ENCODE data around the gene TBC1D1. TPM values are rescaled to one million over a fixed set of nuclear protein-coding genes. Genes with fewer than 3 reads are reported as not detected.

TBC1D1 gene
- total RNA-seq, 4 donors from 2014 or later: 122 to 258 (median 139) TPM

DNA sequence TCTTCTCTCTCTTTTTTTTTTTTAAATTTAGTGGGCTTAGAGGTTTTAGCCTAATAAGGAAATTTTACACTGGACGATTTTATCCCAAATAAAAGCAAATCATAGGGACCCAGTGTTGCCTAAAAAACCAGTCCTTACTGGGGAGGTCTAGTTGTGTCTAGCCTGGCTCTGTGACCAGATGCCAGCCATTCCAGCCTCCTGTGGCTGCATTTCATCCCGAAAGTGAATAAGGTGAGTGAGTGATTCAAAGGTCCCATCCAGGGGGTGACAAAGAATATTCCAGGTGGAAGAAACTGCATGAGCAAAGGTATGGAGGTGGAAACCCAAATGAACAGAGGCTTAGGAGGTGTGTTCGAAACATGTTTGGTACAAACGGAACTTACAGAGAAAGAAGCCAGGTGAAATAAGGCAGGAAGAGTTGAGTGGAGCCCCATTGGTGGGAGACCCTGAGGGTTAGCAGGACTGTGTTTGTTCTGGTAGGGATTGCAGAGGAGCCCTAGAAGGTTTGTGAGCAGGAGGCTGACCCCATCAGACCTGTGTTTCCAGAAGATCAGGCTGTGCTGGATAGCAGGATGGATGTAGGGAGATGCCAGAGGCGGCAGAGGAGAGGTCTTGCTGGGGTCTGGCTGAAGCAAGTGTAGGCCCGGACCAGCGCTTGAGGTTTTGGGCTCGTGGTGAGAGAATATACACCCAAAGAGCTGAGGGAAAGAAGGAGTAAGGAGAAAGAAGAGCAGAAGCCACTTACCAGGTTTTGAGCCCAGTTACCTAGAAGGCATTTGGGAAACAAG lies 100.9 kb downstream of the TBC1D1 start:
- Histone ChIP-seq H3K36me3 (no peaks in the 10 kb centered on the region), H3K9me3 (no peaks in the 10 kb centered on the region), H3K4me3 (no peak overlapping the region), H3K27me3 (no peaks in the 10 kb centered on the region), H3K4me1 (peaks cover 12 to 54% (median 29%) of the 10 kb centered on the region in 4 donors), H3K27ac (peak overlapping the region; percentile 48 to 72 (median 60))
- in situ Hi-C loops (cut with MboI; ENCODE audit: low pct_ligation_motif_present in 1 of 4, low pct_unique_long_range_greater_than_20kb in 1 of 4, low sequenced_read_pairs in 3 of 4): no loop called here
- DNase-seq: no peak
- WGBS, 2 donors (ENCODE audit: low coverage in 1 of 2): 92 to 95% methylated on average over 3 to 8 of the region's 8 CpGs
- TF ChIP-seq POLR2A (IDR thresholded peaks at IDR 0.05) (no peak), POLR2AphosphoS5 (IDR thresholded peaks at IDR 0.05) (no peak), EP300 (IDR thresholded peaks at IDR 0.05; ENCODE audit: low read depth) (no peak)
- TF ChIP-seq, protein P1, sequence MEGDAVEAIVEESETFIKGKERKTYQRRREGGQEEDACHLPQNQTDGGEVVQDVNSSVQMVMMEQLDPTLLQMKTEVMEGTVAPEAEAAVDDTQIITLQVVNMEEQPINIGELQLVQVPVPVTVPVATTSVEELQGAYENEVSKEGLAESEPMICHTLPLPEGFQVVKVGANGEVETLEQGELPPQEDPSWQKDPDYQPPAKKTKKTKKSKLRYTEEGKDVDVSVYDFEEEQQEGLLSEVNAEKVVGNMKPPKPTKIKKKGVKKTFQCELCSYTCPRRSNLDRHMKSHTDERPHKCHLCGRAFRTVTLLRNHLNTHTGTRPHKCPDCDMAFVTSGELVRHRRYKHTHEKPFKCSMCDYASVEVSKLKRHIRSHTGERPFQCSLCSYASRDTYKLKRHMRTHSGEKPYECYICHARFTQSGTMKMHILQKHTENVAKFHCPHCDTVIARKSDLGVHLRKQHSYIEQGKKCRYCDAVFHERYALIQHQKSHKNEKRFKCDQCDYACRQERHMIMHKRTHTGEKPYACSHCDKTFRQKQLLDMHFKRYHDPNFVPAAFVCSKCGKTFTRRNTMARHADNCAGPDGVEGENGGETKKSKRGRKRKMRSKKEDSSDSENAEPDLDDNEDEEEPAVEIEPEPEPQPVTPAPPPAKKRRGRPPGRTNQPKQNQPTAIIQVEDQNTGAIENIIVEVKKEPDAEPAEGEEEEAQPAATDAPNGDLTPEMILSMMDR (IDR thresholded peaks at IDR 0.05): no peak
- intact Hi-C loops (cut with DNase I; ENCODE audit: low total_unique reads): no loop called here

DNA sequence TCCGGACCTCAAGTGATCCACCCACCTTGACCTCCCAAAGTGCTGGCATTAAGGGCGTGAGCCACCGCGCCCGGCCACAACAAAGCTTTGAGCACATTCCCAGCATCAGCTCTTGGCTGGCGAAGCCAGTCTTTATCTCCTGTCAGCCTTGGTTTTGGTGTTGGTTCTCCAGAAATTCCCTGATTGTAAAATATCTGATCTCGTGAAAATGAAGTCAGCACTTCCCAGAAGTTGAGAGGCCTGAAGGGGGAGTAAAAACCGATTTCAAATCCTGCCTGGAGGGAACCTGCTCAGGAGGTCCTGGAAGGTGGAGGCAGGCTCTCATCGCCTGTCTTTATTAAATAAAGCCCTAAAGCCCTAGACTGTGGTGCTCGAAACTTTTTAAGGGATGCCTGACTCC lies 102.9 kb downstream of the TBC1D1 start:
- in situ Hi-C loops (cut with MboI; ENCODE audit: low pct_ligation_motif_present in 1 of 4, low pct_unique_long_range_greater_than_20kb in 1 of 4, low sequenced_read_pairs in 3 of 4) (no loop called here), intact Hi-C loops (cut with DNase I; ENCODE audit: low total_unique reads) (no loop called here)
- Histone ChIP-seq H3K9me3 (no peaks in the 10 kb centered on the region), H3K36me3 (no peaks in the 10 kb centered on the region), H3K4me3 (no peak overlapping the region), H3K4me1 (peaks cover 12 to 59% (median 33%) of the 10 kb centered on the region in 4 donors), H3K27ac (peak overlapping the region in 3 of 4 donors; percentile 31 to 66 (median 63)), H3K27me3 (no peaks in the 10 kb centered on the region)
- WGBS, 2 donors (ENCODE audit: low coverage in 1 of 2): 78 to 85% methylated on average over 4 to 10 of the region's 10 CpGs
- TF ChIP-seq EP300 (IDR thresholded peaks at IDR 0.05; ENCODE audit: low read depth) (no peak), POLR2AphosphoS5 (IDR thresholded peaks at IDR 0.05) (no peak), POLR2A (IDR thresholded peaks at IDR 0.05) (no peak)
- TF ChIP-seq, protein P1 (IDR thresholded peaks at IDR 0.05): no peak
- no peak for DNase-seq

DNA sequence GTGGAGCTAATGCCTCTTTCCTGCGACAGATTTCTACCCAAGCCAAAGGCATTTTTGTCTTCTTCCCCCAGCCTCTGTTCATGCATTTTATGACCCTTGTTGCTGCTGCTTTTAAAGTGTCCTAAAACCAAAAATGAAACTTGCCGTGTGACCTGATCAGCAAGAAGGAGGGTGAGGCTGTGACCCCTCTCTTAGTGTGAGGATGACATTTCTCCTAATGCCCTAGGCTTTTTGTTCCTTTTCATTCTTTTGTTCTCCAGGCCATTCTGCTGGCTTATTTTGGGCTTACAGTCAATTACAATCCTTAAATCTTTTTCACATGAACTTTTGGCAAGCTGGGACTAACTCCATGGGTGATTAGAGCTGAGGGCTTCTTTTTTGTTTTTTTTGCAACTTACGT lies 103.7 kb downstream of the TBC1D1 start:
- no peak for TF ChIP-seq EP300 (IDR thresholded peaks at IDR 0.05; ENCODE audit: low read depth)
- TF ChIP-seq POLR2AphosphoS5 (IDR thresholded peaks at IDR 0.05): no peak
- TF ChIP-seq, protein P1 (IDR thresholded peaks at IDR 0.05): no peak
- no peak for TF ChIP-seq POLR2A (IDR thresholded peaks at IDR 0.05)

DNA sequence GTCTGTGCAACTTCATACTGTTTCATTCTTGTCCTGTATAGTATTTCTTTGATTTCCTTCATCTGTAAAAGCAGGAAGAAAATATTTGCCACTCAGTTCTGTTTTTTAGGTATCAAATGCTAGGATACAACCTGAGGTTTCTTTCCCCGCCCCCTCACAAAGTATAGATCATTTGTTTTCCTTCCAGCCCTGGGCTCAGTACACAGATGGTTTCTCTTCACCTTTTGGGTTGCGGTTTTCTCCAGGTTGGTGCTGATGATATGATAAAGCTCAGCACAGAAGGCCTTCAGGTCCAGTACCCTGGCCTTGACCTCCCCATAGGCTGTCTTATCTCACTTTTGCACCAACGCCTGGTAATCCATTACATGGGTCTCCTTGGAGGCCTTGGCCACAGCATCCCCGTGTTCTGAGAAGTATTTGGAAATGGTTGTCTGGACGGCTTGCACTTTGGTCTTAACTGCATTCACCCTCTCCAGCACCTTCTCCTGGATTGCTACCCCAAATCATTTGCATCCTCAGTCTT lies 104.5 kb downstream of the TBC1D1 start:
- Histone ChIP-seq H3K36me3 (no peaks in the 10 kb centered on the region), H3K9me3 (no peaks in the 10 kb centered on the region), H3K27ac (peak overlapping the region; percentile 16 to 66 (median 62)), H3K4me1 (peaks cover 8 to 55% (median 36%) of the 10 kb centered on the region in 4 donors), H3K27me3 (no peaks in the 10 kb centered on the region), H3K4me3 (no peak overlapping the region)
- in situ Hi-C loops (cut with MboI; ENCODE audit: low pct_ligation_motif_present in 1 of 4, low pct_unique_long_range_greater_than_20kb in 1 of 4, low sequenced_read_pairs in 3 of 4) (no loop called here), intact Hi-C loops (cut with DNase I; ENCODE audit: low total_unique reads) (no loop called here)
- TF ChIP-seq, protein P1 (IDR thresholded peaks at IDR 0.05): no peak
- no peak for TF ChIP-seq POLR2AphosphoS5 (IDR thresholded peaks at IDR 0.05)
- TF ChIP-seq POLR2A (IDR thresholded peaks at IDR 0.05): no peak
- no peak for TF ChIP-seq EP300 (IDR thresholded peaks at IDR 0.05; ENCODE audit: low read depth)
- WGBS, 2 donors (ENCODE audit: low coverage in 1 of 2): 87 to 91% methylated on average over 4 to 5 of the region's 5 CpGs
- no peak for DNase-seq

More for the DNA sequence above, 103.7 kb downstream of the TBC1D1 start:
- Histone ChIP-seq H3K4me1 (peaks cover 9 to 58% (median 33%) of the 10 kb centered on the region in 4 donors), H3K4me3 (no peak overlapping the region), H3K27ac (peak overlapping the region; percentile 31 to 66 (median 62)), H3K27me3 (no peaks in the 10 kb centered on the region), H3K9me3 (no peaks in the 10 kb centered on the region), H3K36me3 (no peaks in the 10 kb centered on the region)
- intact Hi-C loops (cut with DNase I; ENCODE audit: low total_unique reads) (no loop called here), in situ Hi-C loops (cut with MboI; ENCODE audit: low pct_ligation_motif_present in 1 of 4, low pct_unique_long_range_greater_than_20kb in 1 of 4, low sequenced_read_pairs in 3 of 4) (no loop called here)
- WGBS, 2 donors (ENCODE audit: low coverage in 1 of 2): 48 to 54% methylated on average over 3 of the region's 3 CpGs
- no peak for DNase-seq

All from transverse colon (tissue), 4 donors.